Right renal pelvis (tissue), 4 donors: ENCODE measurements around the gene GPBP1L1. TPM values are rescaled to one million over a fixed set of nuclear protein-coding genes. Genes with fewer than 3 reads are reported as not detected.
A peak's percentile ranks its signal among the peaks of the same experiment; 100 is the strongest.
"Not testable (repeated sequence)": the region's sequence is repeated elsewhere in the genome, so short reads cannot be mapped to it uniquely, and the experiment has no call there.

Experiments
- DNase-seq, 4 donors: peaks; one replicate each; pipeline ENCODE4 v3.0.0-alpha.2; 2013; ENCODE audit warnings: low read depth in 4 of 4, low spot score in 3 of 4, missing footprints in 1 of 4
- polyA plus RNA-seq, 4 donors: library from polyadenylated mRNA; unstranded; fragments of 120-200 nt; gene quantifications; one replicate each; pipeline ENCODE4 v1.2.1, GENCODE V29; 2013; ENCODE audit not compliant: insufficient read length in 4 of 4

The GPBP1L1 gene
- polyA plus RNA-seq = 100 to 1,000 TPM in 3 of 4 donors, 10 to 100 TPM in 1; 89.8 to 132 (median 114) TPM

GRCh38 chr1:45686288-45687013 is at the start of gene GPBP1L1:
Gene GPBP1L1 (minus strand): TSS chr1:45686533. CDS start chr1:45659087, 27,446 bp downstream.
- DNase-seq = peak; percentile 94 to 98 (median 94)

GRCh38 chr1:45730780-45731319 is 44.5 kb upstream of the GPBP1L1 start:
- no peak for DNase-seq

DNA sequence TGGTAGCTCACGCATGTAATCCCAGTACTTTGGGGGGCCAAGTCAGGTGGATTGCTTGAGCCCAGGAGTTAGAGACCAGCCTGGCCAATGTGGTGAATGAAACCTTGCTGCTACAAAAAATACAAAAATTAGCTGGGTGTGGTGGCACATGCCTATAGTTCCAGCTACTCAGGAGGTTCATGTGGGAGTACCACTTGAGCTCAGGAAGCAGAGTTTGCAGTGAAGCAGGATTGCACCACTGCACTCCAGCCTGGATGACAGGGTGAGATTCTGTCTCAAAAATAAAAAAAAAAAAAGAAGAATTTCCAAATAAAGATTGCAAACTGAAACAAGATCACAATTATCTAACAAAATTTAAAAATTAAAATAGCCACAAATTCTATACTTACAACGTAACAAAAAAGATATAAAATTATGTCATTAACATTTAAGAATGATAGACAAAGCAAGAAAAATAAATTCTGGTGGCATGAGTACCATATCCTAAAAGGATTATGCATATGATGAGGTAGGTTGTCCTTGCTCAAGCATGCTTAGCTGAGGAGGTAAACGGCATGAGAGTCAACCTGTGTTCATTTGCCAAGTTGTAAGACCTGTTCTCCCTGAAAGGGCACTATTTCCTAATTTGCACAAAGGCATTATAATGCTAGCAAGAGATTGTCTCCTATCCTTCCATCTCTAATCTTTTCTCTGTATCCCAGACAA is 43.9 kb upstream of the GPBP1L1 start:
- peak in 2 of 4 donors; percentile 19 to 23 for DNase-seq

DNA sequence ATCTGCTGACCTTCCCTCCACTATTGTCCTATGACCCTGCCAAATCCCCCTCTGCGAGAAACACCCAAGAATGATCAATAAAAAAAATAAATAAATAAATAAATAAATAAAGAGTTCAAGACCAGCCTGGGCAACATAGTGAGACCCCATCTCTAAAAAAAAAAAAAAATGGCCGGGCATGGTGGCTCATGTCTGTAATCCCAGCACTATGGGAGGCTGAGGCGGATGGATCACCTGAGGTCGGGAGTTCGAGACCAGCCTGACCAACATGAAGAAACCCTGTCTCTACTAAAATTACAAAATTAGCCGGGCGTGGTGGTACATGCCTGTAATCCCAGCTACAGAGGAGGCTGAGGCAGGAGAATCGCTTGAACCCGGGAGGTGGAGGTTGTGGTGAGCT is 39.7 kb upstream of the GPBP1L1 start:
- DNase-seq = not testable (repeated sequence)

DNA sequence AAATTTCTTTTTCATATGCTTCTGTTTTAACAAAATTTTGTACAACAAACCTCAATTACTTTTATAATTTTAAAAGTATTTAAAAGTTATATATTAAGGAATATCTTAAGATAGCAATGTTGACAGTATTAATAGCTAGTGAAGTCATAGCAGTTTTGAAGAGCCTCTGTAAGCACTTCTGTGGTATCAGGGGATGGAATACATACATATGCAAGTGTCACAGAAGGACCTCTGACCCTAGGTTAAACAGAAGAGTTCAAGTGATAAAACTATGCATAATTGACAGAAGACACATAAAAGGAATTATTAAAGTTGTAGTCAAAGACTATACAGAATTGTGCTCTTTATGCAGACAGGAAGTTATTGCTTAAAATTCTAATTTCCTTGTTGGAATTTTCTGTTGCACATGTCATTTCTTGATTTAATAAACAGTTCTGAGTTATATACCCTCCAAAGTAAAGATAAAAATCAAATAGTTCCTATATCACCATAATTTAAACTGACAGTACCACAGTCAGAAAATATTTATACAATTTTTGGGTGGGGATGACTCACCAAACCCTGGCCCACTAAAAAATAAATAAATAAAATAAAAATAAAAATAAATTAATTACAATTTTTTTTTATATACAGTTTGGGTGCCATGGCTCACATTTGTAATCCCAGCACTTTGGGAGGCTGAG is 37.1 kb upstream of the GPBP1L1 start:
- DNase-seq = no peak

- no peak for DNase-seq
Measured at GRCh38 chr1:45722809-45723208, 36.5 kb upstream of the GPBP1L1 start.

DNA sequence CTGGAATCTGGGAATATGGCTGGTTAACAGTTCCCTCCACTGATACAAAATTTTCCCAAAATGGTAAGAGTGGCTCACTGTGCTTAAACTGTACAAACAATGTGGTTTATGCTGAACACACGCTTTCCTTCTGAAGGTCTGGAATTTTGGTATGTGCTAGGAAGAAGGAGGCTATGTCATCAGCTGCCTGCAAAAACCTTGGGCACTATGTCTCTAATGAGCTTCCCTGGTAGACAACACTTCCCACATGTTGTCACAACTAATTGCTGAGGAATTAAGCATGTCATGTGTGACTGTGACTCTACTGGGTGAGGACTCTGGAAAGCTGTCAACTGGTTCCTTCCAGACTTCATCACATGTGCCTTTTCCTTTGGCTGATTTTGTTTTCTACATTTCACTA is 34.9 kb upstream of the GPBP1L1 start:
- DNase-seq = no peak

- no peak for DNase-seq
Measured at GRCh38 chr1:45718289-45718688, 32.0 kb upstream of the GPBP1L1 start.

GRCh38 chr1:45717386-45717785 is 31.1 kb upstream of the GPBP1L1 start:
- not testable (repeated sequence) for DNase-seq

DNA sequence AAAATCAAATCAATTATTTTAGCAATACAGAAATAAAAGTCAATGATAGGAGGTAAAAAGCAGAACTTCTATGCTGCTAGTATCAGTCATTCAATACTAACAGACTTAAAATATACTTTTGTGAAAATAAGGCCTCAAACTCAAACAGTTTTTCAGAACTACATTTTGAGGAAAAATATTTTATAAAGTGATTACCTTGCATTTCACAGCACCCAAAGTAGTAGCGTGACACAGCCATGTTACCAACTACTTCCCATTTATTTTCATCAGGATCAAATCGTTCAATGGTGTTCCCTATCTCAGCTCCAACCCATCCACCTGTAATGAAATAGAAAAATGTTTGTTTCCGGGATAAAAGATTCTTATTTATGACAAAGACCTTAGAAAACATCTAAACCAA is 30.4 kb upstream of the GPBP1L1 start:
- DNase-seq = no peak

DNA sequence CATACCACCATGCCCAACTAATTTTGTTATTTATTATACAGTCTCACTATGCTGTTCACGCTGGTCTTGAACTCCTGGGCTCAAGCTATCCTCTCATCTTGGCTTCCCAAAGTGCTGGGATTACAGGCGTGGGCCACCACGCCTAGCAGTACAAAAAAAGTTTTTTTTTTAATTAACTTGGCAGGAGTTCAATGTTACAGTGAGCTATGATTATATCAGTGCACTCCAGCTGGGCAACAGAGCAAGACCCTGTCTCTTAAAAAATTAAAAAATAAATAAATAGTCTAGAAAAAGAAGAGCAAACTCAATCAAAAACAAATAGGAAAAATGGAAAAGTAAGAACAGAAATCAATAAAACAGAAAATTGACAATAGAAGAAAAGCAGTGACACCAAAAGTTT is 27.4 kb upstream of the GPBP1L1 start:
- no peak for DNase-seq

- DNase-seq = no peak
Measured at GRCh38 chr1:45704637-45705036, 18.3 kb upstream of the GPBP1L1 start.

DNA sequence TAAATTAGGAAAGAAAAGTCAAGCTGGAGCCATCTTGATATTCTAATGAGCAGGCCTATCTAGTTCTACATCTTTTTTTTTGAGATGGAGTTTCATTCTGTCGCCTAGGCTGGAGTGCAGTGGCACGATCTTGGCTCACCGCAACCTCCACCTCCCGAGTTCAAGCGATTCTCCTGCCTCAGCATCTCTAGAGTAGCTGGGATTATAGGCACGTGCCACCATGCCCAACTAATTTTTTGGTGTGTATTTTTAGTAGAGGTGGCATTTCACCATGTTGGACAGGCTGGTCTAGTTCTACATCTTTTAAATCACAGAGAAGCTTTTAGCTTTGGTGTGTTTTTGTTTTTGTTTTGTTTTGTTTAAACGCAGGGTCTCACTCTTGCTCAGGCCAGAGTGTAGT is 8.5 kb upstream of the GPBP1L1 start:
- no peak for DNase-seq

DNA sequence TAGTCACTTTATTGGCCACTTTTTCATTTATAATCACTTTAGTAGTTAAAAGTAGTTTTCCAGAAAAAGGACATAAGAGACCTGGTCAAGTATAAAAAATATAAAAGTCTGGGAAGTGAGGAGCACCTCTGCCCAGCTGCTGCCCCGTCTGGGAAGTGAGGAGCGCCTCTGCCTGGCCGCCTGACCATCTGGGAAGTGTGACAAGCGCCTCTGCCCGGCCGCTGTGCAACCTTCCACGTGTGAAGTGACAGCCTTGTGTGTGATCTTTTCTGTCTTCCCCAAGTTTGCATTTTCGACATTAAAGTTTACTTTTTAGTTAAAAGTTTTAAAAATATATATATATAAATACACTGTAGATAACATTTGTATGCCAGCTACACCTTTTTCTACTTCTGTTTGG is 7.5 kb upstream of the GPBP1L1 start:
- not testable (repeated sequence) for DNase-seq

DNA sequence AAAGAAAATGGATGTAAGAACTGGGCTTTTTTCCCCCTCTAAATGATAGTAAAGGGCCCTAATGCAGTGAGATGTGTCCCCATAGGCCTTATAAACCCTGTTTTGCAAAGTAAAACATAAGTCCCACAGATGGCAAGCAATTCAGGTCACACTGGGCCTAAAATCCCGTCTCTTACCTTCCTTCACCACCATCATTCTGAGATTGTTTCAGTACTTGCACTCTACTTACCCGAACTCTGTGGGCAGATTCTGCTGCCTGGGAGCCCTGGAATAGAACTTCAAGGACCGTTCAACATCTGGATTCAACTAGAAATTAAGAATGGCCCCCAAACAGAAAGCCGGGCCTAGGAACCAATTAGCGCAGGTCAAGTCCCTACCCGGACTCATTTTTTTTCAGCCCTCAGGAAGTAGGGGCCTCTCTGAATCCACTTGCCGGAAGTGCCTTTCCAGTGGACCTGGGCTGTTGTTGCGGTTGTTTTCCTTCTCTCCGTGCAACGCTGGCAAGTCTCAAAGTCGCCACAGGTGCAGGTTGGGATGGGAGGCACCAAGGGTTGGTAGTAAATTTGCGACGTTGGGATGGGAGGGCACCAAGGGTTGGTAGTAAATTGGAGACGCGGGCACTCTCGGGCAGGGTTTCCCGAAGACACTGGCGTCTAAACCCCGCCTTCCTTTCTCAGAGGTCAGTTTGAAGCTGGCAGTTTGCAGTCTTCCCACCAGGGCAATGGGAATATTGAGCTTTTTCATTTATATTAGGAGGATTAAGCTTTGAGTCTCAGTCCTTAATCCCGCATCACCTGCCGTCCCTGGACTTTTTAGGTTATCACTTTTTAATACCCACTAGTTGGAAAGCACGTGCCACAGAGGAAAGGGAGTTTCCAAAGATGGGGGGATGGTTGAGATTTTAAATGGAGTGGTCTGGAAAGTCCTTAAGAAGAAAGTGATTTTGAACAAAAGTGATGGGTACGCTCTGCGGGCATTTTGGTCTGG is 1.7 kb upstream of the GPBP1L1 start, which contains the start of gene TMEM69:
Gene TMEM69 (plus strand): TSS at position 428 of the 987 bp plus-strand sequence. CDS start 2,888 bp downstream, outside the sequence.
- DNase-seq = peak; percentile 79 to 87 (median 82)

DNA sequence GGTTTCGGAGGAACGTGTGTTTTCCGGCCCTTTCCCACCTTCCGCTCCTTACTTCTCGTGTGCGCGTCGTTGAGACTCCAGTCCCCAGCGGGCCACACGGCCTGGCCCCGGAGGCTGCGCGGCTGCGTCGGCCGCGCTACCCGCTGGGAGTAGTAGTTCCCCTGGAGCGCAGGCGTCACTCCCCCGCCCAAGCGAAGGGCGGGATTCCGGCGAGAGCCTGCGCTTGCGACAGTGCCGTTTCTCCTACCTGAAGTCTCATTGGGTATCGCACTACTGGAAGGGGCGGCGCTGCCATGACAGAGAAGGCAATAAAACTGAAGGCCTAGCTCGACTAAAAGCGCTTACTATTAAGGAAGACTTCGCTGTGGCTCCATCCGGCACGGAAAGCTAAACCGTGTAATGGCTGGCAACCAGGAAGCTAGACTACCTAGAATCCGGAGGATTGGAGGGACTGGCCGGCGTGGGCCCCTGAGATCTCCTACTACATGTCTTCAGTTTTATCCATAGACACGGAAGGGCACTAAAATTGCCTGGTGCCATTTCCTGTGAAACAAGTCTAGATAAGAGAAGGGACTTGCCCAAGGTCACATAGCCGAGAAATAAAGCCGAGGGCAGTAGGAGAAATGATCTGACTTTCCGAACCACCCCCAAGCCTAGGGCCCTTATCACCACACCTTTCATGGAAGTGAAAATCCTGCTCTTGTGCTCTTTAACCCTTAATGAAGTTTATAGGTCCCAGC is 851 bp upstream of the GPBP1L1 start:
- DNase-seq = peak; percentile 95 to 97 (median 96)

GRCh38 chr1:45686015-45686287 is 382 bp downstream of the GPBP1L1 start:
- DNase-seq = peak in 2 of 4 donors; percentile 56 to 59

- peak in 3 of 4 donors; percentile 28 to 67 (median 62) for DNase-seq
Measured at GRCh38 chr1:45685308-45686014, 872 bp downstream of the GPBP1L1 start.

- DNase-seq = no peak
Measured at GRCh38 chr1:45684402-45684801, 1.9 kb downstream of the GPBP1L1 start.
